ENCODE results near the gene AKAP6. TPM values are rescaled to one million over a fixed set of nuclear protein-coding genes. Genes with fewer than 3 reads are reported as not detected.

The AKAP6 gene
- total and polyA plus RNA-seq, 2 experiments from 2014 or later: 0.38 to 0.42 TPM

DNA sequence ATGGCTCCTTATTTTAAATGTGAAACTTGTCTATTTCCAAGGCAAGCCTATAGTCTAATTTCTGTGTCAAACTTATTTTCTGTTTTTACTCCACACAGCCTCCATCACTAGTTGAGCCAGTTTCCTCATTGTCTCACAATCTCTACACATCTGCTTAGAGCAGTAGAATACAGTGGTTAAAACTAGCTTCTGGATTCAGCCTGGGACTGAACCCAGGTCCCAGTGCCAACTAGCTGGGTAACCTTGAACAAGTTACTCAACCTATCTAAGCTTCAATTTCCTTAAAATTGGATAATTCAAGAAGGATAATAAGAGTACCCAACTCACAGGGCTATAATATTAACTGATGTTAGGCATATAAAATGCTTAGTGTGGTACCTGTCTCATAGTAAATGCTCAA is 304.8 kb downstream of the AKAP6 start:
- no peaks in the 10 kb centered on the region for H3K27me3 Mint-ChIP-seq (ENCODE audit: insufficient read depth, low read depth, poor library complexity)
- ATAC-seq: no peak

More for the DNA sequence above, 304.8 kb downstream of the AKAP6 start:
- Mint-ChIP-seq H3K27ac (no peak overlapping the region), H3K4me1 (peaks cover 9% of the 10 kb centered on the region; the same call in 2 of the 3 replicates), H3K9me3 (no peaks in the 10 kb centered on the region), H3K4me3 (no peak overlapping the region), H3K36me3 (ENCODE audit: low read depth) (no peaks in the 10 kb centered on the region)
- H3K79me2 ChIP-seq (replicated peaks; ENCODE audit: insufficient read depth): no peaks in the 10 kb centered on the region
- peaks cover 4% of the 10 kb centered on the region; the same call in 1 of the 2 replicates for H3K4me1 ChIP-seq (ENCODE audit: insufficient read depth)
- H3K4me3 ChIP-seq: no peak overlapping the region
- H3K27ac ChIP-seq (ENCODE audit: low read depth): no peak overlapping the region
- H3K27me3 ChIP-seq (ENCODE audit: insufficient read depth): no peaks in the 10 kb centered on the region
- no peaks in the 10 kb centered on the region for H3K9me2 ChIP-seq (ENCODE audit: insufficient read depth)
- H2AFZ ChIP-seq: no peak overlapping the region
- no peak overlapping the region for H3K4me2 ChIP-seq
- H3F3A ChIP-seq (replicated peaks; ENCODE audit: low read depth): no peaks in the 10 kb centered on the region
- no peaks in the 10 kb centered on the region for H3K36me3 ChIP-seq (ENCODE audit: insufficient read depth)
- no peak for DNase-seq (ENCODE audit: low spot score)
- H4K20me1 ChIP-seq (replicated peaks; ENCODE audit: insufficient read depth): no peaks in the 10 kb centered on the region
- no peak for TF ChIP-seq JUNB (IDR thresholded peaks at IDR 0.05; ENCODE audit: unreplicated experiment)
- TF ChIP-seq POLR2AphosphoS5 (IDR thresholded peaks at IDR 0.05; ENCODE audit: low read depth): no peak
- TF ChIP-seq ZNF114 (CRISPR knock-in tag; IDR thresholded peaks at IDR 0.05): no peak
- no peak for TF ChIP-seq STAT1 (IDR thresholded peaks at IDR 0.05; ENCODE audit: unreplicated experiment)
- TF ChIP-seq CREB1 (CRISPR knock-in tag; IDR thresholded peaks at IDR 0.05; ENCODE audit: low read depth): no peak
- TF ChIP-seq, protein P1, sequence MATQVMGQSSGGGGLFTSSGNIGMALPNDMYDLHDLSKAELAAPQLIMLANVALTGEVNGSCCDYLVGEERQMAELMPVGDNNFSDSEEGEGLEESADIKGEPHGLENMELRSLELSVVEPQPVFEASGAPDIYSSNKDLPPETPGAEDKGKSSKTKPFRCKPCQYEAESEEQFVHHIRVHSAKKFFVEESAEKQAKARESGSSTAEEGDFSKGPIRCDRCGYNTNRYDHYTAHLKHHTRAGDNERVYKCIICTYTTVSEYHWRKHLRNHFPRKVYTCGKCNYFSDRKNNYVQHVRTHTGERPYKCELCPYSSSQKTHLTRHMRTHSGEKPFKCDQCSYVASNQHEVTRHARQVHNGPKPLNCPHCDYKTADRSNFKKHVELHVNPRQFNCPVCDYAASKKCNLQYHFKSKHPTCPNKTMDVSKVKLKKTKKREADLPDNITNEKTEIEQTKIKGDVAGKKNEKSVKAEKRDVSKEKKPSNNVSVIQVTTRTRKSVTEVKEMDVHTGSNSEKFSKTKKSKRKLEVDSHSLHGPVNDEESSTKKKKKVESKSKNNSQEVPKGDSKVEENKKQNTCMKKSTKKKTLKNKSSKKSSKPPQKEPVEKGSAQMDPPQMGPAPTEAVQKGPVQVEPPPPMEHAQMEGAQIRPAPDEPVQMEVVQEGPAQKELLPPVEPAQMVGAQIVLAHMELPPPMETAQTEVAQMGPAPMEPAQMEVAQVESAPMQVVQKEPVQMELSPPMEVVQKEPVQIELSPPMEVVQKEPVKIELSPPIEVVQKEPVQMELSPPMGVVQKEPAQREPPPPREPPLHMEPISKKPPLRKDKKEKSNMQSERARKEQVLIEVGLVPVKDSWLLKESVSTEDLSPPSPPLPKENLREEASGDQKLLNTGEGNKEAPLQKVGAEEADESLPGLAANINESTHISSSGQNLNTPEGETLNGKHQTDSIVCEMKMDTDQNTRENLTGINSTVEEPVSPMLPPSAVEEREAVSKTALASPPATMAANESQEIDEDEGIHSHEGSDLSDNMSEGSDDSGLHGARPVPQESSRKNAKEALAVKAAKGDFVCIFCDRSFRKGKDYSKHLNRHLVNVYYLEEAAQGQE (IDR thresholded peaks at IDR 0.05; ENCODE audit: unreplicated experiment): no peak
- no peak for TF ChIP-seq ZNF331 (CRISPR knock-in tag; IDR thresholded peaks at IDR 0.05; ENCODE audit: low read depth)
- TF ChIP-seq, protein P2, sequence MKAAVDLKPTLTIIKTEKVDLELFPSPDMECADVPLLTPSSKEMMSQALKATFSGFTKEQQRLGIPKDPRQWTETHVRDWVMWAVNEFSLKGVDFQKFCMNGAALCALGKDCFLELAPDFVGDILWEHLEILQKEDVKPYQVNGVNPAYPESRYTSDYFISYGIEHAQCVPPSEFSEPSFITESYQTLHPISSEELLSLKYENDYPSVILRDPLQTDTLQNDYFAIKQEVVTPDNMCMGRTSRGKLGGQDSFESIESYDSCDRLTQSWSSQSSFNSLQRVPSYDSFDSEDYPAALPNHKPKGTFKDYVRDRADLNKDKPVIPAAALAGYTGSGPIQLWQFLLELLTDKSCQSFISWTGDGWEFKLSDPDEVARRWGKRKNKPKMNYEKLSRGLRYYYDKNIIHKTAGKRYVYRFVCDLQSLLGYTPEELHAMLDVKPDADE (IDR thresholded peaks at IDR 0.05): no peak
- no peak for TF ChIP-seq NANOG (IDR thresholded peaks at IDR 0.05; ENCODE audit: borderline replicate concordance)
- TF ChIP-seq, protein P3, sequence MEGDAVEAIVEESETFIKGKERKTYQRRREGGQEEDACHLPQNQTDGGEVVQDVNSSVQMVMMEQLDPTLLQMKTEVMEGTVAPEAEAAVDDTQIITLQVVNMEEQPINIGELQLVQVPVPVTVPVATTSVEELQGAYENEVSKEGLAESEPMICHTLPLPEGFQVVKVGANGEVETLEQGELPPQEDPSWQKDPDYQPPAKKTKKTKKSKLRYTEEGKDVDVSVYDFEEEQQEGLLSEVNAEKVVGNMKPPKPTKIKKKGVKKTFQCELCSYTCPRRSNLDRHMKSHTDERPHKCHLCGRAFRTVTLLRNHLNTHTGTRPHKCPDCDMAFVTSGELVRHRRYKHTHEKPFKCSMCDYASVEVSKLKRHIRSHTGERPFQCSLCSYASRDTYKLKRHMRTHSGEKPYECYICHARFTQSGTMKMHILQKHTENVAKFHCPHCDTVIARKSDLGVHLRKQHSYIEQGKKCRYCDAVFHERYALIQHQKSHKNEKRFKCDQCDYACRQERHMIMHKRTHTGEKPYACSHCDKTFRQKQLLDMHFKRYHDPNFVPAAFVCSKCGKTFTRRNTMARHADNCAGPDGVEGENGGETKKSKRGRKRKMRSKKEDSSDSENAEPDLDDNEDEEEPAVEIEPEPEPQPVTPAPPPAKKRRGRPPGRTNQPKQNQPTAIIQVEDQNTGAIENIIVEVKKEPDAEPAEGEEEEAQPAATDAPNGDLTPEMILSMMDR (conservative IDR thresholded peaks at IDR 0.05; ENCODE audit: low read depth in 2 of 2): no peak
- TF ChIP-seq EZH2phosphoT487 (IDR thresholded peaks at IDR 0.05; ENCODE audit: unreplicated experiment): no peak
- TF ChIP-seq EZH2 (IDR thresholded peaks at IDR 0.05; ENCODE audit: low read depth, unreplicated experiment): no peak
- TF ChIP-seq, protein P4, sequence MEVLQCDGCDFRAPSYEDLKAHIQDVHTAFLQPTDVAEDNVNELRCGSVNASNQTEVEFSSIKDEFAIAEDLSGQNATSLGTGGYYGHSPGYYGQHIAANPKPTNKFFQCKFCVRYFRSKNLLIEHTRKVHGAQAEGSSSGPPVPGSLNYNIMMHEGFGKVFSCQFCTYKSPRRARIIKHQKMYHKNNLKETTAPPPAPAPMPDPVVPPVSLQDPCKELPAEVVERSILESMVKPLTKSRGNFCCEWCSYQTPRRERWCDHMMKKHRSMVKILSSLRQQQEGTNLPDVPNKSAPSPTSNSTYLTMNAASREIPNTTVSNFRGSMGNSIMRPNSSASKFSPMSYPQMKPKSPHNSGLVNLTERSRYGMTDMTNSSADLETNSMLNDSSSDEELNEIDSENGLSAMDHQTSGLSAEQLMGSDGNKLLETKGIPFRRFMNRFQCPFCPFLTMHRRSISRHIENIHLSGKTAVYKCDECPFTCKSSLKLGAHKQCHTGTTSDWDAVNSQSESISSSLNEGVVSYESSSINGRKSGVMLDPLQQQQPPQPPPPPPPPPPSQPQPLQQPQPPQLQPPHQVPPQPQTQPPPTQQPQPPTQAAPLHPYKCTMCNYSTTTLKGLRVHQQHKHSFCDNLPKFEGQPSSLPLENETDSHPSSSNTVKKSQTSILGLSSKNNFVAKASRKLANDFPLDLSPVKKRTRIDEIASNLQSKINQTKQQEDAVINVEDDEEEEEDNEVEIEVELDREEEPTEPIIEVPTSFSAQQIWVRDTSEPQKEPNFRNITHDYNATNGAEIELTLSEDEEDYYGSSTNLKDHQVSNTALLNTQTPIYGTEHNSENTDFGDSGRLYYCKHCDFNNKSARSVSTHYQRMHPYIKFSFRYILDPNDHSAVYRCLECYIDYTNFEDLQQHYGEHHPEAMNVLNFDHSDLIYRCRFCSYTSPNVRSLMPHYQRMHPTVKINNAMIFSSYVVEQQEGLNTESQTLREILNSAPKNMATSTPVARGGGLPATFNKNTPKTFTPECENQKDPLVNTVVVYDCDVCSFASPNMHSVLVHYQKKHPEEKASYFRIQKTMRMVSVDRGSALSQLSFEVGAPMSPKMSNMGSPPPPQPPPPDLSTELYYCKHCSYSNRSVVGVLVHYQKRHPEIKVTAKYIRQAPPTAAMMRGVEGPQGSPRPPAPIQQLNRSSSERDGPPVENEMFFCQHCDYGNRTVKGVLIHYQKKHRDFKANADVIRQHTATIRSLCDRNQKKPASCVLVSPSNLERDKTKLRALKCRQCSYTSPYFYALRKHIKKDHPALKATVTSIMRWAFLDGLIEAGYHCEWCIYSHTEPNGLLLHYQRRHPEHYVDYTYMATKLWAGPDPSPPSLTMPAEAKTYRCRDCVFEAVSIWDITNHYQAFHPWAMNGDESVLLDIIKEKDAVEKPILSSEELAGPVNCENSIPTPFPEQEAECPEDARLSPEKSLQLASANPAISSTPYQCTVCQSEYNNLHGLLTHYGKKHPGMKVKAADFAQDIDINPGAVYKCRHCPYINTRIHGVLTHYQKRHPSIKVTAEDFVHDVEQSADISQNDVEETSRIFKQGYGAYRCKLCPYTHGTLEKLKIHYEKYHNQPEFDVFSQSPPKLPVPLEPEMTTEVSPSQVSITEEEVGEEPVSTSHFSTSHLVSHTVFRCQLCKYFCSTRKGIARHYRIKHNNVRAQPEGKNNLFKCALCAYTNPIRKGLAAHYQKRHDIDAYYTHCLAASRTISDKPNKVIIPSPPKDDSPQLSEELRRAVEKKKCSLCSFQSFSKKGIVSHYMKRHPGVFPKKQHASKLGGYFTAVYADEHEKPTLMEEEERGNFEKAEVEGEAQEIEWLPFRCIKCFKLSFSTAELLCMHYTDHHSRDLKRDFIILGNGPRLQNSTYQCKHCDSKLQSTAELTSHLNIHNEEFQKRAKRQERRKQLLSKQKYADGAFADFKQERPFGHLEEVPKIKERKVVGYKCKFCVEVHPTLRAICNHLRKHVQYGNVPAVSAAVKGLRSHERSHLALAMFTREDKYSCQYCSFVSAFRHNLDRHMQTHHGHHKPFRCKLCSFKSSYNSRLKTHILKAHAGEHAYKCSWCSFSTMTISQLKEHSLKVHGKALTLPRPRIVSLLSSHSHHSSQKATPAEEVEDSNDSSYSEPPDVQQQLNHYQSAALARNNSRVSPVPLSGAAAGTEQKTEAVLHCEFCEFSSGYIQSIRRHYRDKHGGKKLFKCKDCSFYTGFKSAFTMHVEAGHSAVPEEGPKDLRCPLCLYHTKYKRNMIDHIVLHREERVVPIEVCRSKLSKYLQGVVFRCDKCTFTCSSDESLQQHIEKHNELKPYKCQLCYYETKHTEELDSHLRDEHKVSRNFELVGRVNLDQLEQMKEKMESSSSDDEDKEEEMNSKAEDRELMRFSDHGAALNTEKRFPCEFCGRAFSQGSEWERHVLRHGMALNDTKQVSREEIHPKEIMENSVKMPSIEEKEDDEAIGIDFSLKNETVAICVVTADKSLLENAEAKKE (CRISPR knock-in tag; IDR thresholded peaks at IDR 0.05): no peak

Data from GM23338 (cell line).